B cell (primary cell): Measurements from ENCODE around the gene HOXC6. TPM values are rescaled to one million over a fixed set of nuclear protein-coding genes. Genes with fewer than 3 reads are reported as not detected.
A peak's percentile ranks its signal among the peaks of the same experiment; 100 is the strongest.

Source experiments
- ATAC-seq: fragments of 200-7000 bp; cut with Tn5 transposase; one replicate; pipeline ENCODE4 v1.10.0; 2021; ENCODE audit warnings: low read depth, mild to moderate bottlenecking, moderate number of reproducible peaks, moderate library complexity
- CTCF ChIA-PET: fragments of 350-600 bp; sonication (Branson Sonifier 250); formaldehyde crosslinking; loops from one replicate; lab custom pipeline; 2021; ENCODE audit warnings: antibody characterized with exemption, inconsistent platforms; lab: Charles Lee
- POLR2A ChIA-PET: fragments of 350-600 bp; sonication (Branson Sonifier 250); formaldehyde crosslinking; loops from one replicate; lab custom pipeline; 2021; ENCODE audit warnings: antibody characterized with exemption; lab: Charles Lee
- DNase-seq: peaks from one replicate; pipeline ENCODE4 v3.0.0; 2013
- H2AFZ ChIP-seq: 2 replicates; pipeline ENCODE4 v1.6.1; 2012; ENCODE audit warnings: mild to moderate bottlenecking, low read depth, low read length; ENCODE audit not compliant: insufficient read depth, poor library complexity, severe bottlenecking
- H3K27ac ChIP-seq, 2 donors: 1 replicate in 1 of 2; 2 replicates in 1 of 2; pipeline ENCODE4 v1.5.1; 2012 to 2013; ENCODE audit warnings: low read length in 2 of 2, mild to moderate bottlenecking in 2 of 2, moderate library complexity in 1 of 2
- H3K27me3 ChIP-seq, 4 experiments: fragments of 200-600 bp in 1 of 4; sonication (generic) in 1 of 4; replicated peaks in 1 of 4; 1 replicate in 2 of 4; 2 replicates in 2 of 4; pipeline versions ENCODE4 v1.6.1 to v1.7.0; 2013 to 2016; ENCODE audit warnings: low read length in 3 of 4, mild to moderate bottlenecking in 2 of 4, mixed read lengths in 1 of 4, moderate library complexity in 1 of 4; ENCODE audit not compliant: insufficient read depth in 4 of 4, control insufficient read depth in 3 of 4; ENCODE audit errors: control extremely low read depth in 1 of 4
- H3K36me3 ChIP-seq, 2 experiments: replicated peaks in 1 of 2; 1 replicate in 1 of 2; 2 replicates in 1 of 2; pipeline versions ENCODE4 v1.6.1 to v1.7.1; 2013; ENCODE audit warnings: low read length in 1 of 2; ENCODE audit not compliant: insufficient read depth in 2 of 2, control insufficient read depth in 1 of 2; ENCODE audit errors: control extremely low read depth in 1 of 2, extremely low read depth in 1 of 2
- H3K4me1 ChIP-seq, 2 donors: fragments of 200-600 bp in 1 of 2; sonication (generic) in 1 of 2; 1 replicate in 1 of 2; 2 replicates in 1 of 2; pipeline versions ENCODE4 v1.5.1 to v1.6.1; 2013 to 2017; ENCODE audit warnings: low read length in 2 of 2; ENCODE audit not compliant: control insufficient read depth in 2 of 2, insufficient read depth in 2 of 2
- H3K4me2 ChIP-seq: replicated peaks from 2 replicates; pipeline ENCODE3; 2012; ENCODE audit warnings: mild to moderate bottlenecking, low read depth, low read length; ENCODE audit not compliant: poor library complexity, severe bottlenecking
- H3K4me3 ChIP-seq, 5 experiments: fragments of 200-600 bp in 1 of 5; sonication (generic) in 1 of 5; 1 replicate in 3 of 5; 2 replicates in 2 of 5; pipeline versions ENCODE4 v1.5.1 to v1.7.0; 2011 to 2016; ENCODE audit warnings: low read length in 4 of 5, mild to moderate bottlenecking in 4 of 5, low read depth in 2 of 5, control low read depth in 1 of 5, moderate library complexity in 1 of 5; ENCODE audit not compliant: insufficient read depth in 1 of 5; ENCODE audit errors: control extremely low read depth in 1 of 5, extremely low read depth in 1 of 5
- H3K79me2 ChIP-seq: fragments of 200-600 bp; sonication (generic); one replicate; pipeline ENCODE4 v1.6.0; 2016; ENCODE audit warnings: low read length; ENCODE audit not compliant: control insufficient read depth, insufficient read depth
- H3K9ac ChIP-seq: fragments of 200-600 bp; sonication (generic); 2 replicates; pipeline ENCODE4 v1.6.1; 2017; ENCODE audit warnings: mild to moderate bottlenecking, low read length, moderate library complexity
- H3K9me3 ChIP-seq, 3 donors: one replicate each; pipeline versions ENCODE4 v1.6.1 to v1.7.1; 2013; ENCODE audit warnings: low read length in 2 of 3; ENCODE audit not compliant: control insufficient read depth in 2 of 3, insufficient read depth in 1 of 3; ENCODE audit errors: control extremely low read depth in 1 of 3
- H4K20me1 ChIP-seq: 2 replicates; pipeline ENCODE4 v1.6.0; 2012; ENCODE audit warnings: mild to moderate bottlenecking, low read length; ENCODE audit not compliant: insufficient read depth, control insufficient read depth, poor library complexity, severe bottlenecking
- H3K27ac Mint-ChIP-seq: one replicate; pipeline ENCODE4 v1.8.0; 2021; ENCODE audit warnings: mixed read lengths
- H3K27me3 Mint-ChIP-seq: one replicate; pipeline ENCODE4 v1.8.0; 2021; ENCODE audit warnings: mixed read lengths
- H3K4me1 Mint-ChIP-seq: one replicate; pipeline ENCODE4 v1.8.0; 2021; ENCODE audit warnings: mixed read lengths
- H3K4me3 Mint-ChIP-seq: one replicate; pipeline ENCODE4 v1.8.0; 2021; ENCODE audit warnings: mixed read lengths
- H3K9me3 Mint-ChIP-seq: one replicate; pipeline ENCODE4 v1.8.0; 2022; ENCODE audit warnings: mixed read lengths; ENCODE audit not compliant: insufficient read depth
- EZH2 ChIP-seq: IDR thresholded peaks from 2 replicates; pipeline ENCODE4 v1.6.1; 2012; ENCODE audit warnings: borderline replicate concordance, low read depth, mild to moderate bottlenecking, moderate library complexity, low read length; ENCODE audit not compliant: insufficient read depth, poor library complexity, severe bottlenecking
- WGBS: methylation state at CpG from one replicate; pipeline ENCODE4 v1.1.5; 2013; ENCODE audit warnings: missing lambda C conversion rate; ENCODE audit not compliant: insufficient coverage; 5-methylcytosine and 5-hydroxymethylcytosine counted together
- intact Hi-C: fragments of 100-400 bp; cut with micrococcal nuclease; formaldehyde crosslinking; loops from one replicate; pipeline ENCODE4 v1.10.0; 2022
- polyA plus RNA-seq: library from polyadenylated mRNA; depleted of rRNA; stranded (reverse); fragments of >200 nt; gene quantifications from 2 replicates; pipeline ENCODE4 v1.2.3, GENCODE V29; 2012
- total RNA-seq, 2 donors: library from RNA; stranded (reverse); fragments of 120-200 nt in 1 of 2; gene quantifications; 1 replicate in 1 of 2; 2 replicates in 1 of 2; pipeline versions ENCODE4 v1.2.3 to v1.2.4, GENCODE V29; 2013 to 2022
- TF ChIP-seq, protein P1 (sequence below): fragments of 200-600 bp; IDR thresholded peaks from one replicate; pipeline ENCODE4 v1.8.0; 2022; ENCODE audit warnings: antibody characterized with exemption, mild to moderate bottlenecking

Gene HOXC6
- total and polyA plus RNA-seq, 2 donors (not counting 1 experiment from before 2014, with no cell fraction given) = not detected

DNA sequence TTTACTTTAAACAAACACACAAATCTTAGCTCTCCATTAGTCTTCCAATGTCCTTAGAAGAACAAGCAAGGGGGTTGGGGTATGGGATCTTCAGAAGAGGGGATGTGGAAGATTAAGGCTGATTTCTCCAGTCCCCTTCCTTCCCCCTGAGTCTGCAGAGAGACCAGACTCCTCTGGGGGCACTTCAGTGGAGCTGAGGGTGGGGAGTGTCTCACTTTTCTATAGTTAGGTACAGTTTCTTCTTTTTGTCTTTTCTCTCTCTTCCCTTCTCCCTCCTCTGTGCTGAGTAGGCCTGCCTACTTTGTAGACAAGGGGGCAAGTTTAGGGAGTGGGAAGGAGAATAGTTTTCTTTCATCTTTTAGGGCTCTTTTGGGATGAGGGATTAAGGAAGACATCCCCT, 27.9 kb downstream of the HOXC6 start:
- Histone ChIP-seq H3K79me2 (no peaks in the 10 kb centered on the region), H3K4me1 (peaks cover 26 to 32% of the 10 kb centered on the region in 2 donors), H3K9ac (no peak overlapping the region), H3K27ac (no peak overlapping the region), H4K20me1 (no peaks in the 10 kb centered on the region), H3K36me3 (no peaks in the 10 kb centered on the region), H3K27me3 (peaks cover 0 to 66% (median 29%) of the 10 kb centered on the region in 4 experiments), H2AFZ (no peak overlapping the region), H3K4me2 (no peak overlapping the region), H3K4me3 (no peak overlapping the region), H3K9me3 (peaks cover 0 to 31% (median 0%) of the 10 kb centered on the region in 3 donors)
- no peak overlapping the region for H3K27ac Mint-ChIP-seq
- TF ChIP-seq, protein P1, sequence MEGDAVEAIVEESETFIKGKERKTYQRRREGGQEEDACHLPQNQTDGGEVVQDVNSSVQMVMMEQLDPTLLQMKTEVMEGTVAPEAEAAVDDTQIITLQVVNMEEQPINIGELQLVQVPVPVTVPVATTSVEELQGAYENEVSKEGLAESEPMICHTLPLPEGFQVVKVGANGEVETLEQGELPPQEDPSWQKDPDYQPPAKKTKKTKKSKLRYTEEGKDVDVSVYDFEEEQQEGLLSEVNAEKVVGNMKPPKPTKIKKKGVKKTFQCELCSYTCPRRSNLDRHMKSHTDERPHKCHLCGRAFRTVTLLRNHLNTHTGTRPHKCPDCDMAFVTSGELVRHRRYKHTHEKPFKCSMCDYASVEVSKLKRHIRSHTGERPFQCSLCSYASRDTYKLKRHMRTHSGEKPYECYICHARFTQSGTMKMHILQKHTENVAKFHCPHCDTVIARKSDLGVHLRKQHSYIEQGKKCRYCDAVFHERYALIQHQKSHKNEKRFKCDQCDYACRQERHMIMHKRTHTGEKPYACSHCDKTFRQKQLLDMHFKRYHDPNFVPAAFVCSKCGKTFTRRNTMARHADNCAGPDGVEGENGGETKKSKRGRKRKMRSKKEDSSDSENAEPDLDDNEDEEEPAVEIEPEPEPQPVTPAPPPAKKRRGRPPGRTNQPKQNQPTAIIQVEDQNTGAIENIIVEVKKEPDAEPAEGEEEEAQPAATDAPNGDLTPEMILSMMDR = no peak
- TF ChIP-seq EZH2 = no peak
- ChIA-PET POLR2A (no interaction called here), CTCF (interaction anchor here (1.6 kb wide), 1 partner anchor 23 kb away, joined by 6 read pairs; the partner anchor contains the start of gene HOXC5)
- peaks cover 52% of the 10 kb centered on the region for H3K27me3 Mint-ChIP-seq
- peaks cover 31% of the 10 kb centered on the region for H3K4me1 Mint-ChIP-seq
- no peaks in the 10 kb centered on the region for H3K9me3 Mint-ChIP-seq
- intact Hi-C loops = no loop called here
- DNase-seq (no peak), ATAC-seq (no peak)
- H3K4me3 Mint-ChIP-seq = peak overlapping the region; percentile 47

GRCh38 chr12:54058128-54058768, 30.0 kb downstream of the HOXC6 start:
- Histone ChIP-seq H3K27ac (no peak overlapping the region), H3K9ac (no peak overlapping the region), H3K4me2 (no peak overlapping the region), H4K20me1 (no peaks in the 10 kb centered on the region), H3K4me3 (no peak overlapping the region), H3K9me3 (peaks cover 0 to 11% (median 0%) of the 10 kb centered on the region in 3 donors), H3K4me1 (peaks cover 5 to 11% of the 10 kb centered on the region in 2 donors), H3K36me3 (no peaks in the 10 kb centered on the region), H3K79me2 (no peaks in the 10 kb centered on the region), H3K27me3 (peaks cover 0 to 50% (median 25%) of the 10 kb centered on the region in 4 experiments), H2AFZ (no peak overlapping the region)
- ATAC-seq = no peak
- WGBS = 95% methylated on average over 5 of the region's 14 CpGs
- DNase-seq = no peak
- CTCF ChIA-PET = no interaction called here
- Mint-ChIP-seq H3K9me3 (no peaks in the 10 kb centered on the region), H3K27ac (no peak overlapping the region), H3K4me3 (no peak overlapping the region), H3K4me1 (peaks cover 17% of the 10 kb centered on the region), H3K27me3 (peaks cover 59% of the 10 kb centered on the region)
- POLR2A ChIA-PET = no interaction called here
- intact Hi-C loops = no loop called here
- no peak for TF ChIP-seq EZH2
- TF ChIP-seq, protein P1 = no peak
